HCT116 (cell line): ENCODE results near the gene ETS2. TPM values are rescaled to one million over a fixed set of nuclear protein-coding genes. Genes with fewer than 3 reads are reported as not detected.

Source experiments
- ATAC-seq: fragments of 200-7000 bp; cut with Tn5 transposase; 2 replicates; pipeline ENCODE4 v1.9.1; 2020; ENCODE audit warnings: mild to moderate bottlenecking, moderate library complexity
- BruUV-seq: library from RNA; stranded (reverse); fragments of 400-500 nt; replicated peaks from 2 replicates; lab custom pipeline; 2021; lab: Mats Ljungman, UMichigan
- CTCF ChIA-PET: fragments of 300-600 bp; sonication (Branson Sonifier 250); formaldehyde crosslinking; loops from one replicate; lab custom pipeline; 2021; ENCODE audit warnings: antibody characterized with exemption; lab: Charles Lee
- POLR2A ChIA-PET: fragments of 300-600, 350-600 bp; sonication (Branson Sonifier 250); formaldehyde crosslinking; loops from one replicate; lab custom pipeline; 2021; ENCODE audit warnings: antibody characterized with exemption; lab: Charles Lee
- RAD21 ChIA-PET, 2 experiments: fragments of 300-600 bp; sonication (Branson Sonifier 250); formaldehyde crosslinking; loops; one replicate each; lab custom pipeline; 2023; ENCODE audit warnings: low total read pairs in 2 of 2; ENCODE audit not compliant: uncharacterized antibody in 2 of 2, unreplicated experiment in 2 of 2, low non-redundant PET in 1 of 2; lab: Charles Lee
- DNase-seq: peaks from one replicate; pipeline ENCODE4 v3.0.0-alpha.2; 2010; ENCODE audit warnings: low read depth, low spot score
- H2AFZ ChIP-seq: fragments of 200-600 bp; shearing (Covaris generic), sonication (generic); 2 replicates; pipeline ENCODE4 v1.6.1; 2017; ENCODE audit warnings: low read depth, mixed run types, mixed read lengths, antibody characterized with exemption, low read length; ENCODE audit not compliant: poor library complexity, severe bottlenecking
- H3K27ac ChIP-seq: 2 replicates; pipeline ENCODE4 v1.5.1; 2012; ENCODE audit warnings: low read depth, low read length
- H3K27me3 ChIP-seq: fragments of 200-600 bp; sonication (generic); 2 replicates; pipeline ENCODE4 v1.6.1; 2016; ENCODE audit warnings: mixed run types, low read length, mixed read lengths; ENCODE audit not compliant: insufficient read depth
- H3K36me3 ChIP-seq, 2 experiments: fragments of 200-500 bp in 1 of 2; fragments of 200-600 bp in 1 of 2; sonication (Bioruptor generic) in 1 of 2; sonication (generic) in 1 of 2; 2 replicates each; pipeline versions ENCODE4 v1.5.1 to v1.6.1; 2014 to 2016; ENCODE audit warnings: low read length in 2 of 2, inconsistent platforms in 1 of 2, mixed read lengths in 1 of 2, mixed run types in 1 of 2; ENCODE audit not compliant: insufficient read depth in 2 of 2, control insufficient read depth in 1 of 2
- H3K4me1 ChIP-seq, 2 experiments: fragments of 200-600 bp in 1 of 2; sonication (generic) in 1 of 2; 2 replicates each; pipeline versions ENCODE4 v1.5.1 to v1.6.1; 2012 to 2017; ENCODE audit warnings: low read length in 2 of 2, inconsistent platforms in 1 of 2, mild to moderate bottlenecking in 1 of 2, mixed read lengths in 1 of 2, mixed run types in 1 of 2, moderate library complexity in 1 of 2; ENCODE audit not compliant: insufficient read depth in 2 of 2, control insufficient read depth in 1 of 2
- H3K4me2 ChIP-seq: fragments of 200-600 bp; sonication (generic); 2 replicates; pipeline ENCODE4 v1.6.1; 2017; ENCODE audit warnings: mixed run types, low read length, mixed read lengths
- H3K4me3 ChIP-seq, 2 experiments: fragments of 200-600 bp in 1 of 2; sonication (generic) in 1 of 2; replicated peaks in 1 of 2; 2 replicates each; pipeline ENCODE4 v1.5.1; 2011 to 2016; ENCODE audit warnings: low read length in 2 of 2, control low read depth in 1 of 2, low read depth in 1 of 2, mild to moderate bottlenecking in 1 of 2, mixed read lengths in 1 of 2, mixed run types in 1 of 2
- H3K79me2 ChIP-seq: fragments of 200-600 bp; sonication (generic); 2 replicates; pipeline ENCODE4 v1.6.1; 2017; ENCODE audit warnings: mild to moderate bottlenecking, mixed run types, low read length, moderate library complexity, mixed read lengths; ENCODE audit not compliant: insufficient read depth
- H3K9ac ChIP-seq: fragments of 200-600 bp; sonication (generic); 2 replicates; pipeline ENCODE4 v1.6.1; 2016; ENCODE audit warnings: low read length, mixed read lengths
- H3K9me2 ChIP-seq: fragments of 200-600 bp; sonication (generic), shearing (Covaris generic); 2 replicates; pipeline ENCODE4 v1.6.1; 2017; ENCODE audit warnings: mixed run types, mild to moderate bottlenecking, moderate library complexity; ENCODE audit not compliant: insufficient read depth
- H3K9me3 ChIP-seq, 2 experiments: fragments of 200-500 bp in 1 of 2; fragments of 200-600 bp in 1 of 2; sonication (Bioruptor generic) in 1 of 2; sonication (generic) in 1 of 2; 2 replicates each; pipeline ENCODE4 v1.6.1; 2014 to 2017; ENCODE audit warnings: low read length in 2 of 2, mixed read lengths in 2 of 2, inconsistent platforms in 1 of 2, low read depth in 1 of 2, mild to moderate bottlenecking in 1 of 2, mixed run types in 1 of 2, moderate library complexity in 1 of 2; ENCODE audit not compliant: control insufficient read depth in 1 of 2, insufficient read depth in 1 of 2
- H4K20me1 ChIP-seq: fragments of 200-600 bp; sonication (generic), shearing (Covaris generic); 2 replicates; pipeline ENCODE4 v1.6.1; 2017; ENCODE audit warnings: mixed run types, mild to moderate bottlenecking, moderate library complexity; ENCODE audit not compliant: insufficient read depth
- ATF3 ChIP-seq: IDR thresholded peaks from 2 replicates; pipeline ENCODE4 v1.6.1; 2012
- CEBPB ChIP-seq: IDR thresholded peaks from 2 replicates; pipeline ENCODE4 v1.6.1; 2012; ENCODE audit warnings: low read depth
- EGR1 ChIP-seq: IDR thresholded peaks from 2 replicates; pipeline ENCODE4 v1.6.1; 2012; ENCODE audit warnings: low read depth
- ELF1 ChIP-seq: IDR thresholded peaks from 2 replicates; pipeline ENCODE4 v1.6.1; 2012; ENCODE audit warnings: low read depth, borderline replicate concordance
- EZH2 ChIP-seq: fragments of 200-600 bp; sonication (generic); IDR thresholded peaks from 2 replicates; pipeline ENCODE4 v1.6.1; 2017; ENCODE audit warnings: antibody characterized with exemption, mixed run types
- EZH2phosphoT487 ChIP-seq: fragments of 200-600 bp; IDR thresholded peaks from 2 replicates; pipeline ENCODE4 v1.6.1; 2018; ENCODE audit warnings: antibody characterized with exemption, borderline replicate concordance
- POLR2A ChIP-seq: IDR thresholded peaks from 2 replicates; pipeline ENCODE4 v1.7.0; 2011; ENCODE audit warnings: borderline replicate concordance; ENCODE audit not compliant: insufficient read depth, insufficient read length; ENCODE audit errors: extremely low read depth
- SRF ChIP-seq: IDR thresholded peaks from 2 replicates; pipeline ENCODE4 v1.6.1; 2012; ENCODE audit warnings: low read depth
- TCF7L2 ChIP-seq: IDR thresholded peaks from 2 replicates; pipeline ENCODE4 v1.7.0; 2011; ENCODE audit warnings: borderline replicate concordance, inconsistent platforms; ENCODE audit not compliant: insufficient read depth, insufficient read length; ENCODE audit errors: extremely low read depth
- ZNF274 ChIP-seq: fragments of 200-500 bp; sonication (Bioruptor generic); IDR thresholded peaks from 2 replicates; pipeline ENCODE4 v1.6.1; 2014; ENCODE audit warnings: mild to moderate bottlenecking, low read depth, low read length, inconsistent platforms
- intact Hi-C: fragments of 100-400 bp; cut with micrococcal nuclease; formaldehyde crosslinking; loops from 2 replicates; pipeline ENCODE4 v1.10.0; 2022
- total RNA-seq: library from RNA; stranded (reverse); gene quantifications from one replicate; pipeline ENCODE4 v1.2.1, GENCODE V29; 2021; ENCODE audit not compliant: unreplicated experiment
- TF ChIP-seq, protein P1 (sequence below): IDR thresholded peaks from 2 replicates; pipeline ENCODE4 v1.6.1; 2011; ENCODE audit warnings: mild to moderate bottlenecking, low read length, moderate library complexity; ENCODE audit not compliant: insufficient replicate concordance; ENCODE audit errors: extremely low read depth
- TF ChIP-seq, protein P2 (sequence below): IDR thresholded peaks from 2 replicates; pipeline ENCODE4 v1.6.1; 2012

ETS2 gene
- total RNA-seq, 1 experiment from 2014 or later = 32.9 TPM

DNA sequence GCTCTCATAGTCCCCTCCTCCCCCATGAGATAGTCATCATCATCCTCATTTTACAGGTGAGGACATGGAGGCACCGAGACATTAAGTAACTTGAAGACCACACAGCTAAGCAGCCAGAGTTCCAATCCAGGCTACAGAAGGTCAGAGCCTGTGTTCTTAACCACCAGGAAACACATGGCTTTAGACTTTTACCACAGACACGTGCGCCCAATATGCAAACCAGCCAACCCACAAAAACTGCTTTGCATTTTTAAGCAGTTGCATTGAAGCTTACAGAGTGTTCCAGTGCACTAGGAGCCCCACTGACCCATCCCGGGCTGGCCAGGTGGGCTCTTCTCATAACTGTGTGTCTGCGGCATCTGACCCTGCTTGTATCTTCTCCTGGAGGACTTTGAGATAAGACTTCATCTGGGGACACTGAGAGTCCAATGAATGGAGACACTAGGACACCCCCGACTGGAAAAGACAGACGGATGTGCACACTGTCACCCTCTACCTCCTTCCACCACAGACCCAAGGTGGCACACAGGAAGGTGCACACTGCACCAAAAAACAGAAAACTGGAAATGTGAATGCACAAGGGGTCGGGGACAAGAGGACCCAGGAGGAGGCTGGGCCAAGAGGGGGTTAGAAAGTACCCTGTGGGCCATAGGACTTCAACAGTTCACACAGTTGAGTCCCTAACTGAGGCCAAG, 56.4 kb downstream of the ETS2 start:
- Histone ChIP-seq H3K36me3 (no peaks in the 10 kb centered on the region), H3K27ac (no peak overlapping the region), H3K79me2 (no peaks in the 10 kb centered on the region), H3K9me2 (no peaks in the 10 kb centered on the region), H3K9me3 (no peaks in the 10 kb centered on the region), H2AFZ (no peak overlapping the region), H3K4me2 (no peak overlapping the region), H4K20me1 (no peaks in the 10 kb centered on the region), H3K27me3 (no peaks in the 10 kb centered on the region), H3K9ac (no peak overlapping the region), H3K4me3 (no peak overlapping the region), H3K4me1 (0 out of 4 replicates have a peak, but pooled peaks cover 0 to 3% of the 10 kb centered on the region in 2 experiments)
- intact Hi-C loops = no loop called here
- RAD21 ChIA-PET = no interaction called here
- POLR2A ChIA-PET = no interaction called here
- TF ChIP-seq TCF7L2 (no peak), ELF1 (no peak), SRF (no peak), CEBPB (no peak), ZNF274 (no peak), EGR1 (no peak), POLR2A (no peak), ATF3 (no peak), EZH2 (no peak), EZH2phosphoT487 (no peak)
- TF ChIP-seq, protein P1, sequence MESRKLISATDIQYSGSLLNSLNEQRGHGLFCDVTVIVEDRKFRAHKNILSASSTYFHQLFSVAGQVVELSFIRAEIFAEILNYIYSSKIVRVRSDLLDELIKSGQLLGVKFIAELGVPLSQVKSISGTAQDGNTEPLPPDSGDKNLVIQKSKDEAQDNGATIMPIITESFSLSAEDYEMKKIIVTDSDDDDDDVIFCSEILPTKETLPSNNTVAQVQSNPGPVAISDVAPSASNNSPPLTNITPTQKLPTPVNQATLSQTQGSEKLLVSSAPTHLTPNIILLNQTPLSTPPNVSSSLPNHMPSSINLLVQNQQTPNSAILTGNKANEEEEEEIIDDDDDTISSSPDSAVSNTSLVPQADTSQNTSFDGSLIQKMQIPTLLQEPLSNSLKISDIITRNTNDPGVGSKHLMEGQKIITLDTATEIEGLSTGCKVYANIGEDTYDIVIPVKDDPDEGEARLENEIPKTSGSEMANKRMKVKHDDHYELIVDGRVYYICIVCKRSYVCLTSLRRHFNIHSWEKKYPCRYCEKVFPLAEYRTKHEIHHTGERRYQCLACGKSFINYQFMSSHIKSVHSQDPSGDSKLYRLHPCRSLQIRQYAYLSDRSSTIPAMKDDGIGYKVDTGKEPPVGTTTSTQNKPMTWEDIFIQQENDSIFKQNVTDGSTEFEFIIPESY = no peak
- TF ChIP-seq, protein P2, sequence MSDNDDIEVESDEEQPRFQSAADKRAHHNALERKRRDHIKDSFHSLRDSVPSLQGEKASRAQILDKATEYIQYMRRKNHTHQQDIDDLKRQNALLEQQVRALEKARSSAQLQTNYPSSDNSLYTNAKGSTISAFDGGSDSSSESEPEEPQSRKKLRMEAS = no peak
- CTCF ChIA-PET = no interaction called here
- no peak for ATAC-seq
- DNase-seq = no peak
- no TSS peak for BruUV-seq
